Nephron progenitor cell (in vitro differentiated cells): ENCODE measurements around the gene ASIC2.

Experiments used
- DNase-seq: peaks from one replicate; pipeline ENCODE4 v3.0.0; 2021
- H3K27ac Mint-ChIP-seq: 2 replicates; pipeline ENCODE4 v1.8.0; 2021; ENCODE audit warnings: mild to moderate bottlenecking, moderate library complexity, mixed read lengths
- H3K27me3 Mint-ChIP-seq: 2 replicates; pipeline ENCODE4 v1.8.0; 2021; ENCODE audit warnings: mild to moderate bottlenecking, low read depth, mixed read lengths; ENCODE audit not compliant: poor library complexity
- H3K36me3 Mint-ChIP-seq: 2 replicates; pipeline ENCODE4 v1.8.0; 2021; ENCODE audit warnings: low read depth, mixed read lengths
- H3K4me1 Mint-ChIP-seq: 2 replicates; pipeline ENCODE4 v1.8.0; 2021; ENCODE audit warnings: mixed read lengths
- H3K4me3 Mint-ChIP-seq: 2 replicates; pipeline ENCODE4 v1.8.0; 2021; ENCODE audit warnings: mild to moderate bottlenecking, moderate library complexity, mixed read lengths
- H3K9me3 Mint-ChIP-seq: 2 replicates; pipeline ENCODE4 v1.8.0; 2021; ENCODE audit warnings: mild to moderate bottlenecking, moderate library complexity, mixed read lengths
- CTCF ChIP-seq: fragments of 200-600 bp; sonication (generic); IDR thresholded peaks from 2 replicates; pipeline ENCODE4 v1.5.0; 2021; ENCODE audit warnings: antibody characterized with exemption

ASIC2 gene

GRCh38 chr17:33099906-33100305 is 193.2 kb downstream of the ASIC2 start:
- Mint-ChIP-seq H3K27ac (no peak overlapping the region), H3K9me3 (peaks cover 2% of the 10 kb centered on the region), H3K4me3 (no peak overlapping the region), H3K36me3 (no peaks in the 10 kb centered on the region), H3K27me3 (no peaks in the 10 kb centered on the region), H3K4me1 (peaks cover 13% of the 10 kb centered on the region)
- DNase-seq: no peak
- no peak for TF ChIP-seq CTCF

- Mint-ChIP-seq H3K36me3 (no peaks in the 10 kb centered on the region), H3K27ac (no peak overlapping the region), H3K27me3 (peaks cover 2% of the 10 kb centered on the region), H3K4me1 (peaks cover 13% of the 10 kb centered on the region), H3K9me3 (no peaks in the 10 kb centered on the region), H3K4me3 (no peak overlapping the region)
- no peak for TF ChIP-seq CTCF
- DNase-seq: no peak
These were observed 193.8 kb downstream of the ASIC2 start for GRCh38 chr17:33099252-33099651.

GRCh38 chr17:33097411-33097810 is 195.7 kb downstream of the ASIC2 start:
- Mint-ChIP-seq H3K9me3 (no peaks in the 10 kb centered on the region), H3K4me1 (peaks cover 13% of the 10 kb centered on the region), H3K27ac (no peak overlapping the region), H3K36me3 (no peaks in the 10 kb centered on the region), H3K4me3 (no peak overlapping the region), H3K27me3 (peaks cover 4% of the 10 kb centered on the region)
- DNase-seq: no peak
- no peak for TF ChIP-seq CTCF

- Mint-ChIP-seq H3K36me3 (no peaks in the 10 kb centered on the region), H3K27me3 (peaks cover 4% of the 10 kb centered on the region), H3K4me3 (no peak overlapping the region), H3K4me1 (peaks cover 13% of the 10 kb centered on the region), H3K9me3 (no peaks in the 10 kb centered on the region), H3K27ac (no peak overlapping the region)
- DNase-seq: no peak
- TF ChIP-seq CTCF: no peak
These were observed 196.9 kb downstream of the ASIC2 start for GRCh38 chr17:33096161-33096560.

- Mint-ChIP-seq H3K9me3 (no peaks in the 10 kb centered on the region), H3K36me3 (no peaks in the 10 kb centered on the region), H3K27ac (no peak overlapping the region), H3K27me3 (peaks cover 7% of the 10 kb centered on the region), H3K4me3 (no peak overlapping the region), H3K4me1 (peaks cover 4% of the 10 kb centered on the region)
- no peak for DNase-seq
- TF ChIP-seq CTCF: no peak
These were observed 201.8 kb downstream of the ASIC2 start for GRCh38 chr17:33091271-33091670.

- Mint-ChIP-seq H3K4me3 (no peak overlapping the region), H3K9me3 (no peaks in the 10 kb centered on the region), H3K4me1 (peaks cover 4% of the 10 kb centered on the region), H3K27ac (no peak overlapping the region), H3K36me3 (no peaks in the 10 kb centered on the region), H3K27me3 (peaks cover 7% of the 10 kb centered on the region)
- no peak for DNase-seq
- TF ChIP-seq CTCF: no peak
These were observed 202.3 kb downstream of the ASIC2 start for GRCh38 chr17:33090806-33091205.
